WERI-Rb-1 (cell line): ENCODE data around the gene AP3D1.

Source experiments
- DNase-seq: peaks from one replicate; pipeline ENCODE4 v3.0.0-alpha.2; 2020
- H3K27ac ChIP-seq: fragments of 250-450 bp; sonication (Bioruptor Pico); 2 replicates; pipeline ENCODE4 v1.5.1; 2020; ENCODE audit warnings: mild to moderate bottlenecking, moderate library complexity
- H3K27me3 ChIP-seq: fragments of 250-450 bp; sonication (Bioruptor Pico); 2 replicates; pipeline ENCODE4 v1.5.1; 2021; ENCODE audit warnings: mild to moderate bottlenecking, low read depth, moderate library complexity; ENCODE audit not compliant: insufficient read depth, severe bottlenecking
- H3K36me3 ChIP-seq: fragments of 250-450 bp; sonication (Bioruptor Pico); 2 replicates; pipeline ENCODE4 v1.5.1; 2020; ENCODE audit warnings: mild to moderate bottlenecking, moderate library complexity
- H3K4me3 ChIP-seq: 2 replicates; pipeline ENCODE4 v1.5.1; 2011; ENCODE audit warnings: low read depth, mild to moderate bottlenecking, control low read depth, low read length
- H3K9me3 ChIP-seq: fragments of 250-450 bp; sonication (Bioruptor Pico); 2 replicates; pipeline ENCODE4 v1.5.1; 2021; ENCODE audit warnings: mild to moderate bottlenecking, moderate library complexity; ENCODE audit not compliant: severe bottlenecking
- TF ChIP-seq, protein P1 (sequence below): IDR thresholded peaks from 2 replicates; pipeline ENCODE4 v1.5.1; 2011; ENCODE audit warnings: low read depth, mild to moderate bottlenecking, control low read depth, inconsistent platforms, low read length

The AP3D1 gene

GRCh38 chr19:2185734-2186070 is 34.3 kb upstream of the AP3D1 start:
- no peak for DNase-seq
- no peak overlapping the region for H3K4me3 ChIP-seq
- H3K27me3 ChIP-seq: no peaks in the 10 kb centered on the region
- TF ChIP-seq, protein P1, sequence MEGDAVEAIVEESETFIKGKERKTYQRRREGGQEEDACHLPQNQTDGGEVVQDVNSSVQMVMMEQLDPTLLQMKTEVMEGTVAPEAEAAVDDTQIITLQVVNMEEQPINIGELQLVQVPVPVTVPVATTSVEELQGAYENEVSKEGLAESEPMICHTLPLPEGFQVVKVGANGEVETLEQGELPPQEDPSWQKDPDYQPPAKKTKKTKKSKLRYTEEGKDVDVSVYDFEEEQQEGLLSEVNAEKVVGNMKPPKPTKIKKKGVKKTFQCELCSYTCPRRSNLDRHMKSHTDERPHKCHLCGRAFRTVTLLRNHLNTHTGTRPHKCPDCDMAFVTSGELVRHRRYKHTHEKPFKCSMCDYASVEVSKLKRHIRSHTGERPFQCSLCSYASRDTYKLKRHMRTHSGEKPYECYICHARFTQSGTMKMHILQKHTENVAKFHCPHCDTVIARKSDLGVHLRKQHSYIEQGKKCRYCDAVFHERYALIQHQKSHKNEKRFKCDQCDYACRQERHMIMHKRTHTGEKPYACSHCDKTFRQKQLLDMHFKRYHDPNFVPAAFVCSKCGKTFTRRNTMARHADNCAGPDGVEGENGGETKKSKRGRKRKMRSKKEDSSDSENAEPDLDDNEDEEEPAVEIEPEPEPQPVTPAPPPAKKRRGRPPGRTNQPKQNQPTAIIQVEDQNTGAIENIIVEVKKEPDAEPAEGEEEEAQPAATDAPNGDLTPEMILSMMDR: no peak
- H3K9me3 ChIP-seq: no peaks in the 10 kb centered on the region
- H3K27ac ChIP-seq: no peak overlapping the region
- H3K36me3 ChIP-seq: peaks cover 70% of the 10 kb centered on the region

DNA sequence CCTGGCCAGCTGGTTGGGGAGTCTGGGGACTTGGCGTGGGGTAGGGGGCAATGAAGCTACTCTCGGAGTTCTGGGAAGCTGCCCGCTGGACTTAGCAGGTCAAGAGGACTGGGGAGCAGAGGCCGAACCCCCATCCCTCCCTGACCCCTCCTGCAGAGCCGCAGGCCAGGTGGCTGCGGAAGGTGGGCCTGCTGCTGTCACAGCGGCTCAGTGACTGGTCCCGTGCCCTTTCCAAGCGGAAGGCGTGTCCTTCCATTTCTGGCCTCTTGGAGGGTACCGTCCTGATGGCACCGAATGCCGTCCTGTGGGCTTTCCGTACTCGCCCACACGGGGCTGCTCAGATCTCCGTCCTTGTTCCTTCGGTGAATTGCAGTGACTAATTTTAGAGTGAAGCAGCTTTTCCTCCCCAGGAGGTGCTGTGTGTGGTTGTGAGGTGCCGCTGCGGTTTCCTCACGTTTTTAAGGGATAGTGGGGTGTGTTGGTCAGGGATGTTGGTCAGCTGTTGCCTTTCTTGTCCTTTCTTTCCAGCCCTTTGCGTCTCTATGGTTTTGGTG is 33.1 kb upstream of the AP3D1 start:
- Histone ChIP-seq H3K36me3 (peaks cover 64% of the 10 kb centered on the region), H3K27me3 (no peaks in the 10 kb centered on the region), H3K4me3 (no peak overlapping the region), H3K9me3 (no peaks in the 10 kb centered on the region), H3K27ac (no peak overlapping the region)
- TF ChIP-seq, protein P1: no peak
- no peak for DNase-seq

- Histone ChIP-seq H3K36me3 (peaks cover 50% of the 10 kb centered on the region), H3K27me3 (no peaks in the 10 kb centered on the region), H3K27ac (no peak overlapping the region), H3K4me3 (no peak overlapping the region), H3K9me3 (no peaks in the 10 kb centered on the region)
- DNase-seq: no peak
- TF ChIP-seq, protein P1: no peak
Observed at GRCh38 chr19:2181633-2181997, 30.2 kb upstream of the AP3D1 start.

DNA sequence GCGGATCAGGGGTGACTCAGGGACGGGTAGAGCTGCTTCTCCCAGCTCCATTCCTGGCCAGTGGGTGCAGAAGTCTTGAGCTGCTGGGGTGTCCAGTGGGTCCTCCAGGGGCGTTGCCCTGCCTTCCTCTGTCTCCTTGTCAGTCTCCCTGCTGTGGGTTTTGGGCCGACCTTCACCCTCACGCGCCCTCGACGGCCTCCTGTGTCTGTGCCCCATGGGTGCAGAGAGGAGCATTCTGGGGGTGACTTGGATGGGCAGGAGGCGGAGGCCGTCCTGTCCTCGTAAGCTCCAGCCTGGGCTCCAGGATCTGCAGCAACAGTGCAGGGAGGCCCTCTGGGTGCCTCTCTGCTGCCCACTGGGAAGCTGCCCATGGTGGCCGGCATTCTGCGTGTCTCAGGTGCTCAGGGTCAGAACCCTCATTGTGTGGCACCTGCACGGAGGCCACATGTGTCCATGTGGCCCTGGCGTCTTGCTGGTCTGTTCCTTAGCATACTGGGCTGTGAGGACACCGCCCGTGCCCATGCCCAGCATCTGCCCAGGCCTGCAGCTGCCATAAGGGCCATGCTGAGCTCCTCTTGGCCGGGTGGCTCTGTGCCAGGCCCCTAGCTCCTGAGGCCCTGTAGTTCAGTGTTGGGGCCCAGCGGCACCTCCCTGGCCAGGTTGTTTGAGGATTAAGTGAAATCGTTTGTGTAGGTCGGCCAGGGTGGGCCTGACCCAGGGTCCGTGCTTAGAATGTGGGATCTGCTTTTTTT is 29.7 kb upstream of the AP3D1 start:
- no peak overlapping the region for H3K4me3 ChIP-seq
- H3K27ac ChIP-seq: no peak overlapping the region
- TF ChIP-seq, protein P1: no peak
- no peaks in the 10 kb centered on the region for H3K9me3 ChIP-seq
- no peak for DNase-seq
- peaks cover 45% of the 10 kb centered on the region for H3K36me3 ChIP-seq
- no peaks in the 10 kb centered on the region for H3K27me3 ChIP-seq

GRCh38 chr19:2180114-2180513 is 28.7 kb upstream of the AP3D1 start:
- no peak overlapping the region for H3K27ac ChIP-seq
- H3K27me3 ChIP-seq: no peaks in the 10 kb centered on the region
- TF ChIP-seq, protein P1: no peak
- peaks cover 40% of the 10 kb centered on the region for H3K36me3 ChIP-seq
- DNase-seq: no peak
- H3K9me3 ChIP-seq: no peaks in the 10 kb centered on the region
- no peak overlapping the region for H3K4me3 ChIP-seq

DNA sequence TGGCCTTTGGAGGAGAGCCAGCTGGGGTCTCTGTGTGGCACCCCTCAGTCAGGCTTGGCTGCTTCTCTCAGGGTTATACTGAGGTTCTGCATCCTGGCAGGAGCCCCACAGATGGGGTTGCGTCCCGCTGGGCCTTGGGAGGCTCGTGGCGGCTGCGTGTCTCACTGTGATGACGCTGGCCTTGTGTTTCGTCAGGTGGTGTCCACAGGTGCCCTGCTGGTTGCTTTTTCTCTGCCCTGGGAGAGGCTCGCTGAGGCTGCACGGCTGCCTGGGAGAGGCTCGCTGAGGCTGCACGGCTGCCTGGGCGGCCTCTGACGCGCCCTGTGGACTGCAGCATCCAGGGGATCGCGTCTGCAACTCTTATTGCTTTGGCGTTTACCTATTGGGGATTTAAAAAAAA is 27.7 kb upstream of the AP3D1 start:
- no peak for DNase-seq
- Histone ChIP-seq H3K36me3 (peaks cover 38% of the 10 kb centered on the region), H3K27ac (no peak overlapping the region), H3K9me3 (peaks cover 2% of the 10 kb centered on the region), H3K27me3 (no peaks in the 10 kb centered on the region), H3K4me3 (no peak overlapping the region)
- TF ChIP-seq, protein P1: no peak
